Fibroblast of the conjunctiva (primary cell): Measurements from ENCODE around the gene UBE2R2.
A peak's percentile ranks its signal among the peaks of the same experiment; 100 is the strongest.
"Not testable (repeated sequence)": the region's sequence is repeated elsewhere in the genome, so short reads cannot be mapped to it uniquely, and the experiment has no call there.

Experiments used
- DNase-seq: peaks from one replicate; pipeline ENCODE4 v3.0.0-alpha.2; 2010; ENCODE audit warnings: low read depth

Gene UBE2R2

GRCh38 chr9:33927694-33928093 is 110.7 kb downstream of the UBE2R2 start:
- no peak for DNase-seq

- no peak for DNase-seq
Observed at GRCh38 chr9:33931326-33931725, 114.4 kb downstream of the UBE2R2 start.

GRCh38 chr9:33932078-33932807 is 115.3 kb downstream of the UBE2R2 start:
- no peak for DNase-seq

DNA sequence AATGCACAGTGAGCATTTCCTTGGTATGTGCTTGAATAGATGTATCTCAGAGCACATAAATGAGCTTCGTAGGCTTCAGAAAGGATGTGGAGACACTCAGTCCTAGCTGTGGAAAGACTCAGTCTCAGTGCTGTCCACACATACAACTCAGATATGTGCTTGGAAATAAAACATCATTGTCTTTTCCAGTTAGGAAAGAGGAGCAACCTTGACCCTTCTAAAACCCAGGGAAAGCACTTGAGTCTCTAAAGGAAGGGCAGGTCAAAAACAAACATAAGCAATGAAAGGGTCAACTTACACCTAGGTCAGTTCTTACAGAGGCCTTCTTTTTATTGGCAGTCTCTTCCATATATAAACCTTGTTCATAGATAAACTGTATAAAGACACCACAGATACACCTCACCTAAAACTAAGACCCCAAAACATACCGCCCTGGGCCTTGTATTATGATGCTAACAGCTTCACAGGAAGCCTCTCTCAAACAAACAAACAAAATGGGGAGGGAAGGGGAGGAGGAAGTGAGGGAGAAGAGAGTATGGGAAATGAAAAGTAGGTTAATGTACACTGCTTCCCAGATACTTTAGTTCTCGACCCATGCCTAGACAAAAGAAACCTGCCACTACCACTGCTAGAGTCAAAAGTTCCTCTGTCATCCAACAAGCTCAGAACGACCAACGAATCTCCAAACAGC is 117.4 kb downstream of the UBE2R2 start:
- DNase-seq = no peak

- no peak for DNase-seq
Observed at GRCh38 chr9:33939924-33940874, 123.2 kb downstream of the UBE2R2 start.

- peak; percentile 57 for DNase-seq
Observed at GRCh38 chr9:33942471-33943083, 125.6 kb downstream of the UBE2R2 start.

GRCh38 chr9:33943389-33943788 is 126.4 kb downstream of the UBE2R2 start:
- no peak for DNase-seq

DNA sequence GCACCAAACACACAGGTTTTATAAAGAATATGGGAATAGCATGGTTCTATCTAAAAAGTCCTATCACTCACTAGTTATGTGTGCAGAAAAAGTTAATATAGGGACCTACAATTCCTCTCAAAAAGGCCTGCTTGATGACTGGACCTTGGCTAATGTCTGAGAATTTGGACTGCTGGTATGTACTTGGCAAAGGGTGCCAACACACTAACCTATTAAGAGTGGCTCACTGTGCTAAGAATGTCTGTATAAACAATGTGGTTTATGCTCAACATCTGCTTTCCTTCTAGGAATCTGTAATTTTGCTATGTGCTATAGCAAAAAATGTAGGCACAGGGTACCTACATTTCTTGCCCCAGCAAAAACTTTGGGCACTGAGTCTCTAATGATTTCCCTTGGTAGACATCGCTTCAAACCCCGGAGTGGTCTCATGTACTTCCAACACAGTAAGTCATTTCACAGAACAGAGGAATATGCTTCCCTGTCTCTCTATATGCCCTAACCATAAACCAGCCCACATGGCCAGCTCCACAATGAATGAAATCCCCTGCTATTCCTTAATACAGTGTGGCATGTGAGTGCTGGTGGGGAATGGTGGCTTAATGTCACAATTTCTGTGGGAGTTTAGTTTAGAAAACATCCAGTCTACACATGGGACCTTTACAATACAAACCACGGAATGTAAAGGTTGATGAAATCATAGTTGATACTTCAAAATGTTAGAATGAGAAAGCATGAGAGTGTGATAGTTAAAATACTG is 130.0 kb downstream of the UBE2R2 start:
- DNase-seq = peak; percentile 90

DNA sequence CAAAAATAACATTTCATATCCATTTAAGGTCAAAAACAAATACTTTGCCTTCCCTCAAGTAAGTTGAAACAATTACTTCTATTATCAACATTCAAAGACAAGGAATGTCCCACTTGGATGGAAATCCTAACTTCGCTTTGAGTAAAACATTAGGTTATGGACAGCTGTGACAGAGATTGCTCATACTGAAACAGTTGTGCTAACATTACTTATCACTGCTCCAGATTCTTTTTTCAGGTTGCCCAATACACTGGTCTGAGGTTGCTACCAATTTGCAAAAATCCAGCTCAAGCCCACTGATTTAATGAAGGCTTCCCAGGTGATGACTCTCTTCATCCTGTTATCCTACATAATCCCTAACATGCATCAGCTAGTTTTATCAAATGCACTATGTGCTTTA is 133.4 kb downstream of the UBE2R2 start:
- DNase-seq = no peak

DNA sequence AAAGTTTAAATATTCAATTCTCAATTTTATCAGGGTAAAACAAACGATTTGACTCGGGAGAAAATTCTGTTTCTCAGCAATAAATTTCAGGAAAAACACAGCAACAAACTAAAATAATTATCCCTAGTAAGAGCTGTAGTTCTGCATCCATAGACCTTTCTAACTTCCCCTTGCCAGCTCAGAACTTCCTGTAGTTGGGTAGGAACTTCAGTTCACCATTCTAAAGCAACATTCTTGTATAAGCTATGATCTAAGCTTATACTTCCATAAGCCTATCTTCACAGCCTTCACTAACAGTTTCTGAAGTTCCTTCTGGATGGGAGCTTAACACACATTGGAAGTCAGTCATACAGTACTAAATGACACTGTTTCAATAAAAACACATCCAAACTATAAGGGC is 135.1 kb downstream of the UBE2R2 start:
- DNase-seq = no peak

GRCh38 chr9:33956544-33956943 is 139.6 kb downstream of the UBE2R2 start:
- DNase-seq = no peak

GRCh38 chr9:33959725-33960124 is 142.8 kb downstream of the UBE2R2 start:
- DNase-seq = no peak

- DNase-seq = not testable (repeated sequence)
Observed at GRCh38 chr9:33962468-33962867, 145.5 kb downstream of the UBE2R2 start.

- DNase-seq = no peak
Observed at GRCh38 chr9:33964086-33964768, 147.3 kb downstream of the UBE2R2 start.
